Stimulated activated naive CD4-positive, alpha-beta T cell (primary cell): ENCODE results near the gene KY.
"Not testable (repeated sequence)": the region's sequence is repeated elsewhere in the genome, so short reads cannot be mapped to it uniquely, and the experiment has no call there.

ENCODE experiments used
- DNase-seq, 6 experiments: peaks; one replicate each; lab custom pipeline; 2025; lab: John Stamatoyannopoulos, UW

The KY gene

GRCh38 chr3:134601539-134602439 is 49.0 kb downstream of the KY start:
- DNase-seq, result no peak

- peak; percentile 14 to 59 (median 20) for DNase-seq
Measured at GRCh38 chr3:134600685-134601463, 49.9 kb downstream of the KY start.

- no peak for DNase-seq
Measured at GRCh38 chr3:134600206-134600605, 50.6 kb downstream of the KY start.

GRCh38 chr3:134598763-134599545 is 51.9 kb downstream of the KY start:
- DNase-seq, result no peak

- DNase-seq, result no peak
Measured at GRCh38 chr3:134597390-134597970, 53.3 kb downstream of the KY start.

- not testable (repeated sequence) for DNase-seq
Measured at GRCh38 chr3:134594986-134595385, 55.8 kb downstream of the KY start.

- no peak for DNase-seq
Measured at GRCh38 chr3:134594331-134594741, 56.5 kb downstream of the KY start.

GRCh38 chr3:134592806-134593205 is 58.0 kb downstream of the KY start:
- no peak for DNase-seq

- no peak for DNase-seq
Measured at GRCh38 chr3:134590766-134591165, 60.1 kb downstream of the KY start.

GRCh38 chr3:134579141-134579665 is 71.6 kb downstream of the KY start:
- DNase-seq, result no peak

- DNase-seq, result no peak
Measured at GRCh38 chr3:134576831-134577230, 74.0 kb downstream of the KY start.

GRCh38 chr3:134576426-134576825 is 74.4 kb downstream of the KY start:
- no peak for DNase-seq

- DNase-seq, result not testable (repeated sequence)
Measured at GRCh38 chr3:134569899-134570298, 80.9 kb downstream of the KY start.

- DNase-seq, result no peak
Measured at GRCh38 chr3:134568790-134569189, 82.0 kb downstream of the KY start.

GRCh38 chr3:134567605-134568004 is 83.2 kb downstream of the KY start:
- DNase-seq, result no peak

- DNase-seq, result no peak
Measured at GRCh38 chr3:134564991-134565390, 85.8 kb downstream of the KY start.

- DNase-seq, result no peak
Measured at GRCh38 chr3:134563601-134564000, 87.2 kb downstream of the KY start.

- no peak for DNase-seq
Measured at GRCh38 chr3:134562055-134562454, 88.8 kb downstream of the KY start.

- DNase-seq, result no peak
Measured at GRCh38 chr3:134559591-134559990, 91.2 kb downstream of the KY start.
